ENCODE data around the gene FAM3D. TPM values are rescaled to one million over a fixed set of nuclear protein-coding genes. Genes with fewer than 3 reads are reported as not detected.

The FAM3D gene
- polyA plus RNA-seq, 2 of the 4 experiments (the other 2 are of a cell fraction) = not detected

- Histone ChIP-seq H3K4me3 (no peak overlapping the region), H3K9me3 (0 out of 3 replicates have a peak, but pooled peaks cover 8% of the 10 kb centered on the region), H3K4me2 (no peak overlapping the region), H3K4me1 (no peaks in the 10 kb centered on the region), H3K27ac (no peak overlapping the region)
- ATAC-seq = no peak
- FAIRE-seq = no peak
- TF ChIP-seq ZNF302 (CRISPR knock-in tag; IDR thresholded peaks at IDR 0.05) = no peak
- TF ChIP-seq CHD2 (IDR thresholded peaks at IDR 0.05; ENCODE audit: low read length, partially characterized antibody) = no peak
- no peak for TF ChIP-seq MAX (IDR thresholded peaks at IDR 0.05)
- TF ChIP-seq ATOH8 (CRISPR knock-in tag; IDR thresholded peaks at IDR 0.05; ENCODE audit: low read depth) = no peak
- no peak for TF ChIP-seq SREBF2 (IDR thresholded peaks at IDR 0.05)
- no peak for TF ChIP-seq EP300 (IDR thresholded peaks at IDR 0.05)
- no peak for TF ChIP-seq KDM5A (IDR thresholded peaks at IDR 0.05)
- TF ChIP-seq E2F6 (IDR thresholded peaks at IDR 0.05; ENCODE audit: borderline replicate concordance, low read depth) = no peak
- TF ChIP-seq CTCF (IDR thresholded peaks at IDR 0.05) = no peak
- no peak for TF ChIP-seq NPAS2 (CRISPR knock-in tag; IDR thresholded peaks at IDR 0.05; ENCODE audit: borderline replicate concordance)
- TF ChIP-seq FOSB (CRISPR knock-in tag; IDR thresholded peaks at IDR 0.05) = no peak
- no peak for TF ChIP-seq CHD4 (IDR thresholded peaks at IDR 0.05; ENCODE audit: borderline replicate concordance)
- TF ChIP-seq JUN (IDR thresholded peaks at IDR 0.05) = no peak
- POLR2A ChIA-PET = no interaction called here
- 46% methylated on average over 4 of the region's 4 CpGs for WGBS (ENCODE audit: missing lambda C conversion rate)
- CTCF ChIA-PET = no interaction called here
- no peak for DNase-seq (ENCODE audit: low read depth in 1 of 2, low spot score in 1 of 2)
Measured at GRCh38 chr3:58688574-58688973, 22.0 kb upstream of the FAM3D start.

- ChIA-PET CTCF (no interaction called here), POLR2A (no interaction called here)
- Histone ChIP-seq H3K27ac (no peak overlapping the region), H3K4me2 (no peak overlapping the region), H3K4me3 (no peak overlapping the region), H3K9me3 (0 out of 3 replicates have a peak, but pooled peaks cover 4% of the 10 kb centered on the region), H3K4me1 (no peaks in the 10 kb centered on the region)
- 28% methylated on average over 4 of the region's 4 CpGs for WGBS (ENCODE audit: missing lambda C conversion rate)
- ATAC-seq = no peak
- TF ChIP-seq ZC3H11A (IDR thresholded peaks at IDR 0.05) (no peak), SREBF2 (IDR thresholded peaks at IDR 0.05) (no peak), BCL3 (IDR thresholded peaks at IDR 0.05) (no peak), MAZ (IDR thresholded peaks at IDR 0.05; ENCODE audit: borderline replicate concordance, low read depth, low read length) (no peak)
- DNase-seq (ENCODE audit: low read depth in 1 of 2, low spot score in 1 of 2) = no peak
- FAIRE-seq = no peak
Measured at GRCh38 chr3:58686847-58687246, 20.3 kb upstream of the FAM3D start.

GRCh38 chr3:58685641-58686040, 19.1 kb upstream of the FAM3D start:
- FAIRE-seq (no peak), ATAC-seq (no peak), DNase-seq (ENCODE audit: low read depth in 1 of 2, low spot score in 1 of 2) (no peak)
- no peak overlapping the region for H3K4me2 ChIP-seq
- ChIA-PET CTCF (no interaction called here), POLR2A (no interaction called here)
- WGBS (ENCODE audit: missing lambda C conversion rate) = 66% methylated on average over 10 of the region's 10 CpGs
- H3K4me1 ChIP-seq = no peaks in the 10 kb centered on the region
- no peaks in the 10 kb centered on the region for H3K9me3 ChIP-seq
- no peak overlapping the region for H3K27ac ChIP-seq
- H3K4me3 ChIP-seq = no peak overlapping the region
- TF ChIP-seq CBX8 (IDR thresholded peaks at IDR 0.05) (no peak), NFE2L2 (conservative IDR thresholded peaks at IDR 0.05; ENCODE audit: low read length) (no peak), ZFP36 (IDR thresholded peaks at IDR 0.05; ENCODE audit: borderline replicate concordance, partially characterized antibody) (no peak), CTCF (IDR thresholded peaks at IDR 0.05) (no peak), ESRRA (IDR thresholded peaks at IDR 0.05; ENCODE audit: borderline replicate concordance, low read length) (no peak), HOXB13 (CRISPR knock-in tag; IDR thresholded peaks at IDR 0.05; ENCODE audit: low read depth) (no peak), PHF8 (IDR thresholded peaks at IDR 0.05; ENCODE audit: borderline replicate concordance, low read depth) (no peak), HDAC2 (IDR thresholded peaks at IDR 0.05) (no peak), MYC (IDR thresholded peaks at IDR 0.05; ENCODE audit: borderline replicate concordance, low read length) (no peak), KDM1A (IDR thresholded peaks at IDR 0.05; ENCODE audit: low read depth) (no peak), TFCP2L1 (CRISPR knock-in tag; IDR thresholded peaks at IDR 0.05) (no peak), EHF (CRISPR knock-in tag; IDR thresholded peaks at IDR 0.05) (no peak)

Measured in A549 (cell line).